A549 (cell line): ENCODE results near the gene EMSY. TPM values are rescaled to one million over a fixed set of nuclear protein-coding genes. Genes with fewer than 3 reads are reported as not detected.
"Not testable (repeated sequence)": the region's sequence is repeated elsewhere in the genome, so short reads cannot be mapped to it uniquely, and the experiment has no call there.

Experiments
- ATAC-seq, 2 experiments: fragments of 200-7000 bp in 1 of 2; fragments of >200 bp in 1 of 2; cut with Nextera tagmentation in 1 of 2; cut with Tn5 transposase in 1 of 2; 3 replicates each; pipeline versions ENCODE4 v1.8.0 to v1.9.1; 2018 to 2020; ENCODE audit warnings: mild to moderate bottlenecking in 1 of 2, moderate library complexity in 1 of 2
- CTCF ChIA-PET: fragments of 300-600 bp; sonication (Branson Sonifier 250); formaldehyde crosslinking; extraction: SDS; loops from one replicate; lab custom pipeline; 2021; ENCODE audit warnings: antibody characterized with exemption, inconsistent platforms; lab: Yijun Ruan, JAX
- POLR2A ChIA-PET: fragments of 350-600 bp; formaldehyde crosslinking; extraction: SDS; loops from one replicate; lab custom pipeline; 2021; ENCODE audit warnings: antibody characterized with exemption, inconsistent platforms; lab: Yijun Ruan, JAX
- DNase-seq, 2 experiments: peaks; one replicate each; pipeline versions ENCODE4 v3.0.0 to v3.0.0-alpha.2; 2011 to 2016; ENCODE audit warnings: low read depth in 1 of 2, low spot score in 1 of 2
- FAIRE-seq: peaks from 2 replicates; lab custom pipeline; 2011; peaks lifted over from hg19 to GRCh38; lab: Jason Lieb, UNC
- H3K27ac ChIP-seq, 2 experiments: fragments of >200 bp; sonication (Bioruptor Twin); formaldehyde crosslinking; 3 replicates each; pipeline ENCODE4 v1.5.1; 2016 to 2017
- H3K4me1 ChIP-seq: fragments of >200 bp; sonication (Bioruptor Twin); formaldehyde crosslinking; 3 replicates; pipeline ENCODE4 v1.6.1; 2016
- H3K4me2 ChIP-seq: fragments of >200 bp; sonication (Bioruptor Twin); formaldehyde crosslinking; 3 replicates; pipeline ENCODE4 v1.6.1; 2016
- H3K4me3 ChIP-seq: fragments of >200 bp; sonication (Bioruptor Twin); formaldehyde crosslinking; 3 replicates; pipeline ENCODE4 v1.5.1; 2016
- H3K9me3 ChIP-seq: fragments of >200 bp; sonication (Bioruptor Twin); formaldehyde crosslinking; 3 replicates; pipeline ENCODE4 v1.6.1; 2016
- CBX8 ChIP-seq: fragments of 200-600 bp; sonication (generic); IDR thresholded peaks from 2 replicates; pipeline ENCODE4 v1.6.1; 2016
- ELK1 ChIP-seq: fragments of 150-350 bp; IDR thresholded peaks from 2 replicates; pipeline ENCODE4 v1.6.1; 2014; ENCODE audit warnings: low read depth, mild to moderate bottlenecking, low read length
- GATA3 ChIP-seq: IDR thresholded peaks from 2 replicates; pipeline ENCODE4 v1.6.1; 2012; ENCODE audit warnings: borderline replicate concordance
- HEYL ChIP-seq: fragments of 250-450 bp; sonication (Bioruptor Pico); IDR thresholded peaks from 2 replicates; pipeline ENCODE4 v1.8.0; 2021; ENCODE audit warnings: mild to moderate bottlenecking, moderate library complexity
- JUNB ChIP-seq: fragments of >200 bp; sonication (Bioruptor Twin); formaldehyde crosslinking; IDR thresholded peaks from 2 replicates; pipeline ENCODE4 v1.6.1; 2016
- RAD21 ChIP-seq, 2 experiments: fragments of >200 bp in 1 of 2; sonication (Bioruptor Twin) in 1 of 2; formaldehyde crosslinking in 1 of 2; IDR thresholded peaks in 1 of 2; conservative IDR thresholded peaks in 1 of 2; 2 replicates in 1 of 2; 3 replicates in 1 of 2; pipeline ENCODE4 v1.6.1; 2012 to 2018; ENCODE audit warnings: inconsistent platforms in 1 of 2
- REST ChIP-seq: fragments of 200-600 bp; sonication (generic); IDR thresholded peaks from 2 replicates; pipeline ENCODE4 v1.6.1; 2016; ENCODE audit warnings: antibody characterized with exemption, mild to moderate bottlenecking, moderate library complexity
- SMC3 ChIP-seq: fragments of >200 bp; sonication (Bioruptor Twin); formaldehyde crosslinking; IDR thresholded peaks from 3 replicates; pipeline ENCODE4 v1.6.1; 2018; ENCODE audit warnings: inconsistent platforms
- SREBF2 ChIP-seq: fragments of 450-650 bp; IDR thresholded peaks from 2 replicates; pipeline ENCODE4 v1.6.1; 2014; ENCODE audit warnings: mild to moderate bottlenecking, moderate library complexity
- TFCP2L1 ChIP-seq: fragments of 250-450 bp; sonication (Bioruptor Pico); IDR thresholded peaks from 2 replicates; pipeline ENCODE4 v1.5.0; 2021; ENCODE audit warnings: mild to moderate bottlenecking
- USF2 ChIP-seq: fragments of 450-650 bp; IDR thresholded peaks from 2 replicates; pipeline ENCODE4 v1.6.1; 2014; ENCODE audit warnings: antibody characterized with exemption
- WGBS: methylation state at CpG from one replicate; pipeline ENCODE4 v1.1.6; 2017; ENCODE audit errors: missing lambda C conversion rate; 5-methylcytosine and 5-hydroxymethylcytosine counted together
- polyA plus RNA-seq, 4 experiments: library from polyadenylated mRNA; depleted of rRNA in 3 of 4; stranded (reverse); fragments of >200 nt; fragmentation: RNase III in 1 of 4; extraction: RNeasy Plus Mini Kit Qiagen cat#74134 plus additional on column Dnase treatment in 1 of 4; gene quantifications; 2 replicates in 3 of 4; 3 replicates in 1 of 4; pipeline ENCODE4 v1.2.3, GENCODE V29; 2011 to 2017
- TF ChIP-seq, protein P1 (sequence below): fragments of >200 bp; sonication (Bioruptor Twin); formaldehyde crosslinking; IDR thresholded peaks from 2 replicates; pipeline ENCODE4 v1.6.1; 2016

EMSY gene
- polyA plus RNA-seq, 2 of the 4 experiments (the other 2 are of a cell fraction), result 11.2 to 23.0 TPM

DNA sequence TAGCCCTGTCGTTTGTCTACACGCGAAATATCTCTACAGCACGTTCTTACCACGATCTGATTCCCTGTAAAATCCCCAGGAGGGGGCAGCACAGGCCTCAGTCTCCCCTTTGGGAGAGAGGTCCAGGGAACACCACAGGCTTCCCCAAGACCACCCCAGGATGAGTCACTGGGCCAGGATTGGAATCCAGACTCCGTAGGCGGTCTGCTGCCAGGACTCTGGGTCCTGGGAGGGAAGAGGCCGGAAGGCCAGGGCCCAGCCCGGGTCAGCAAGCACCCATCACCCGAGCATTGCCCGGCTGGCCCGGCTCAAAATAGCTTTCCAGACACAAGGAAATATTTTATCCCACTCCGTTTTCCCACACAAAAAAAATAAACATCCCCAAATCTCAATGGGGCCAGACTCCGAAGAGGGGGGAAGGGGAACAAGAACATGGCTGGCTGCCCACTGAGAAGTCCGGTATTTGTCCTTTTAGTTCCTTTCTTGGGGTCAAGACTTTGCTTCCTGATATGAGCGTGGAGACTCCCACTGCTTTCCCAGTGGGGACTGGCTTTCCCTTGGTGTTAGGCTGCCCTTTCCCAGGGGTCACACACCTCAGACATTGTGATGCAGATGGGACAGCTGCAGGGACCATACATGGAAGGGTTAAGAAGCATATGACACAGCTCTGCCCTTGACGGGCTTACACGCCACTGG, 134.4 kb downstream of the EMSY start:
- ATAC-seq (no peak; a peak in 1 of 6 replicates), FAIRE-seq (no peak), DNase-seq (no peak)
- TF ChIP-seq SREBF2 (no peak), GATA3 (no peak), JUNB (no peak)
- Histone ChIP-seq H3K4me3 (no peak overlapping the region), H3K27ac (no peak overlapping the region), H3K4me1 (peaks cover 14% of the 10 kb centered on the region), H3K9me3 (no peaks in the 10 kb centered on the region), H3K4me2 (no peak overlapping the region)
- ChIA-PET CTCF (interaction anchor here (0.6 to 1.4 kb wide), 5 partner anchors 9 to 91 kb away, joined by 3 read pairs; no protein-coding TSS in a partner anchor), POLR2A (no interaction called here)
- 82% methylated on average over 17 of the region's 18 CpGs for WGBS

GRCh38 chr11:76579752-76580151, 134.9 kb downstream of the EMSY start:
- TF ChIP-seq CBX8 (no peak), TFCP2L1 (CRISPR knock-in tag) (no peak)
- ATAC-seq, result no peak
- POLR2A ChIA-PET, result no interaction called here

GRCh38 chr11:76582471-76582870, 137.7 kb downstream of the EMSY start:
- CTCF ChIA-PET, H3K4me3 ChIP-seq, POLR2A ChIA-PET, FAIRE-seq, DNase-seq, H3K9me3 ChIP-seq, H3K4me2 ChIP-seq, H3K4me1 ChIP-seq, ATAC-seq, H3K27ac ChIP-seq: not testable (repeated sequence)
- 87% methylated on average over 14 of the region's 31 CpGs for WGBS

More at GRCh38 chr11:76579752-76580151, 134.9 kb downstream of the EMSY start:
- H3K27ac ChIP-seq, result no peak overlapping the region
- DNase-seq (no peak), FAIRE-seq (no peak)
- peaks cover 14% of the 10 kb centered on the region for H3K4me1 ChIP-seq
- no peak overlapping the region for H3K4me2 ChIP-seq
- no peaks in the 10 kb centered on the region for H3K9me3 ChIP-seq
- CTCF ChIA-PET, result interaction anchor here (0.6 to 1.4 kb wide), 5 partner anchors 8 to 90 kb away, joined by 3 read pairs; no protein-coding TSS in a partner anchor
- H3K4me3 ChIP-seq, result no peak overlapping the region
- WGBS, result 70% methylated on average over 5 of the region's 5 CpGs

DNA sequence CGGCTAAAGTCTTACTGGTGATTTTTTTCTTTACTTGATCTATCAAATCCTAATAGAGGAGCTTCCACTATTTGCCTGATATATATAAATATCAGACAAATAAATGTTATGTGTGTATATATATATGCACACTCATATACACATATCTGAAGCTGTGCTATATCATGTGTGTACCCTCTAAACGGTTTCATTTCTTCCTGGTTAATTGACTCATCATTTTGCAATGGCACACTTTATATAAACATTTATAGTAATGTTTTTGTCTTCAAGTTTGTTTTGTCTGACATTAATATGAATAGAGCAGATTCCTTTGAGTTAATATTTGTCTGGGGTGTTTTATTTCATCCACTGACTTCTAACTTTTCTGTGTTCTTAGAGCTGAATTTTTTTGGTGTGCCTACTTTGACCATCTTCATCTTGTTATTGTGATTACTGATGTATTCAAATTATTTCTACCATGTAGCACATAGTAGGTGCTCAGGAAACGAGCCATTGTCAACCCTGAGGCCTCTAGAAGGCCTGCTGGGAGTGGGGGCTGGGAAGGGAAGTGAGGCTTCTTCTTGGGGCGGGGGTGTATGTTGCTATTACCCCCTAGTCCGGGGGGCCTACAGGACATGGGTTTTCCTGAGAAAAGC, 143.1 kb downstream of the EMSY start:
- FAIRE-seq (no peak), ATAC-seq (no peak), DNase-seq (no peak)
- Histone ChIP-seq H3K4me2 (peak overlapping the region; percentile 14; the same call in 1 of the 3 replicates), H3K9me3 (peaks cover 5% of the 10 kb centered on the region; the same call in 1 of the 3 replicates), H3K27ac (no peak overlapping the region), H3K4me3 (no peak overlapping the region), H3K4me1 (0 out of 3 replicates have a peak, but pooled peaks cover 3% of the 10 kb centered on the region)
- WGBS, result 40% methylated on average over 5 of the region's 5 CpGs
- ChIA-PET CTCF (interaction anchor here (1.3 to 4.3 kb wide), 2 partner anchors 9 to 10 kb away, joined by 3 to 20 read pairs; no protein-coding TSS in a partner anchor), POLR2A (no interaction called here)
- TF ChIP-seq HEYL (CRISPR knock-in tag), result no peak
- TF ChIP-seq ELK1, result no peak
- no peak for TF ChIP-seq SMC3
- no peak for TF ChIP-seq RAD21 (conservative IDR thresholded peaks at IDR 0.05 in 1 of 2, IDR thresholded peaks at IDR 0.05 in 1 of 2)
- TF ChIP-seq, protein P1, sequence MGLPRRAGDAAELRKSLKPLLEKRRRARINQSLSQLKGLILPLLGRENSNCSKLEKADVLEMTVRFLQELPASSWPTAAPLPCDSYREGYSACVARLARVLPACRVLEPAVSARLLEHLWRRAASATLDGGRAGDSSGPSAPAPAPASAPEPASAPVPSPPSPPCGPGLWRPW, result no peak
- no peak for TF ChIP-seq REST
- no peak for TF ChIP-seq USF2
